Activated CD4-positive, alpha-beta T cell treated with anti-CD3 and anti-CD28 coated beads, Interleukin-2, amount 10 ng/mL, durations not matched to agents 24 days and 14 days (primary cell): Measurements from ENCODE around the gene CAPN8. TPM values are rescaled to one million over a fixed set of nuclear protein-coding genes. Genes with fewer than 3 reads are reported as not detected.

ENCODE experiments used
- DNase-seq: peaks from one replicate; pipeline ENCODE4 v3.0.0; 2022
- H3K27ac Mint-ChIP-seq: one replicate; pipeline ENCODE4 v1.8.0; 2022; ENCODE audit warnings: mild to moderate bottlenecking, mixed read lengths
- H3K27me3 Mint-ChIP-seq: one replicate; pipeline ENCODE4 v1.8.0; 2022; ENCODE audit warnings: mixed read lengths
- H3K36me3 Mint-ChIP-seq: one replicate; pipeline ENCODE4 v1.8.0; 2022; ENCODE audit warnings: low read depth, mild to moderate bottlenecking, mixed read lengths
- H3K4me1 Mint-ChIP-seq: one replicate; pipeline ENCODE4 v1.8.0; 2021; ENCODE audit warnings: mixed read lengths
- H3K4me3 Mint-ChIP-seq: one replicate; pipeline ENCODE4 v1.8.0; 2022; ENCODE audit warnings: mild to moderate bottlenecking, moderate library complexity, mixed read lengths
- H3K9me3 Mint-ChIP-seq: one replicate; pipeline ENCODE4 v1.8.0; 2021; ENCODE audit warnings: mixed read lengths
- intact Hi-C: fragments of 100-400 bp; cut with micrococcal nuclease; formaldehyde crosslinking; loops from one replicate; pipeline ENCODE4 v1.15.1; 2023
- total RNA-seq: library from RNA; stranded (reverse); gene quantifications from 2 replicates; pipeline ENCODE4 v1.2.3, GENCODE V29; 2022

The CAPN8 gene
- total RNA-seq = not detected in 2 replicates

DNA sequence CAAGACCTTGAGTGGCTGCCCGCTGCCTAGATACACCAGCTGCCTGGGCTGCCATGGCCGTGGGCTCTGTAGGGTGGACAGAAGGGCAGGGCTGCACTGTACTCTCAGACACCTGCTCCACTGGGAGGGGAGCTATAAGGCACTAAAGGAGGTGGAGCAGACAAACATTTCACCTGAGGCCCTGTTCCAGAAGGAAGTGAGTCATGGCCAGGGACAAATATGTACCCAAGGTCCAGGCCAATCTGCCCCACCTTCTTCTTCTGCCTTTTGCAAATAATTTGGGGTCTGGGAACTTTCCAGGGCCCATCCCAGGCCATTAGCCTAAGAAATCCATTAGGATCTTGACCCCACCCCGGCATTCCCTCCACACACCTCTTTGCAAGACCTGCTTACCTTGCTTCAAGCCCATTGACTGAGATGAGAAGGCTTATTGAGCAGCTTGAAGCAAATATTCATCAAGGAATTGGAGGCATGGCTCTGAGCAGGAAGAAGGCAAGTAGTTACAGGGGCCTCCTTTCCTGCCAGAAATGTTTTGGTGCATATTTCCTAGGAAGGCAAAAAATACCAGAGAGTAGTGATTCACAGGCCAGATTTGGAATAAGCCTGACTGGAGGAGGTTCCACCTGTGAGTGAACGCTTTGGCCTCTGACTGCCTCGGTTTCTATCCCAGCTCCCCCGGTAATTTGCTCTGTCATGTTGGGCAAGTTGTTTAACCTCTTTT lies at the start of gene CAPN8:
Gene CAPN8, minus strand, starts transcription at position 110 of the 721 bp plus-strand sequence. Its CDS starts 55 bp downstream, at position 55.
- Mint-ChIP-seq H3K4me3 (no peak within 1 kb of the TSS), H3K9me3 (no peaks in the 10 kb centered on the region), H3K4me1 (no peaks in the 10 kb centered on the region), H3K27me3 (peaks cover 13% of the 10 kb centered on the region), H3K36me3 (no peaks in the 10 kb centered on the region), H3K27ac (no peak within 1 kb of the TSS)
- intact Hi-C loops = no loop called here
- no peak for DNase-seq

- Mint-ChIP-seq H3K9me3 (no peaks in the 10 kb centered on the region), H3K27ac (peak overlapping the region; percentile 89), H3K36me3 (peaks cover 32% of the 10 kb centered on the region), H3K27me3 (no peaks in the 10 kb centered on the region), H3K4me1 (peaks cover 68% of the 10 kb centered on the region), H3K4me3 (peak overlapping the region; percentile 76)
- DNase-seq = peak; percentile 55
- intact Hi-C loops = loop anchor here (5.0 to 10.0 kb wide), 2 partner anchors 117 to 1000 kb away; partner anchors contain the start of genes AIDA and BROX
Observed at GRCh38 chr1:223714849-223715603, 49.5 kb upstream of the CAPN8 start.

DNA sequence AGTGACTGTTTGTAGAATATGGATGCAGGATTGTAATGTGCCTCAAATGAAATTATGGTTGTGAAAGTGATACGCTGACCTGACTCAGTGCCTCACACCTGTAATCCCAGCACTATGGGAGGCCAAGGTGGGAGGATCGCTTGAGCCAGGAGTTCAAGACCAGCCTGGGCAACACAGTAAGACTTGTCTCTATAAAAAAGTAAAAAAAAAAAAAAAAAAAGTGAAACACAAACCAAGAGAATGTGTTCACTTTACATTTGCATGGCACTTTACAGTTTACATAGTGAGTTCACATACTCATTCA lies 48.9 kb upstream of the CAPN8 start:
- Mint-ChIP-seq H3K4me3 (peak overlapping the region; percentile 96), H3K27ac (peak overlapping the region; percentile 89), H3K9me3 (no peaks in the 10 kb centered on the region), H3K27me3 (no peaks in the 10 kb centered on the region), H3K36me3 (peaks cover 26% of the 10 kb centered on the region), H3K4me1 (peaks cover 69% of the 10 kb centered on the region)
- intact Hi-C loops = loop anchor here (10.0 kb wide), 1 partner anchor 1000 kb away; the partner anchor contains the start of genes AIDA and BROX
- DNase-seq = no peak

DNA sequence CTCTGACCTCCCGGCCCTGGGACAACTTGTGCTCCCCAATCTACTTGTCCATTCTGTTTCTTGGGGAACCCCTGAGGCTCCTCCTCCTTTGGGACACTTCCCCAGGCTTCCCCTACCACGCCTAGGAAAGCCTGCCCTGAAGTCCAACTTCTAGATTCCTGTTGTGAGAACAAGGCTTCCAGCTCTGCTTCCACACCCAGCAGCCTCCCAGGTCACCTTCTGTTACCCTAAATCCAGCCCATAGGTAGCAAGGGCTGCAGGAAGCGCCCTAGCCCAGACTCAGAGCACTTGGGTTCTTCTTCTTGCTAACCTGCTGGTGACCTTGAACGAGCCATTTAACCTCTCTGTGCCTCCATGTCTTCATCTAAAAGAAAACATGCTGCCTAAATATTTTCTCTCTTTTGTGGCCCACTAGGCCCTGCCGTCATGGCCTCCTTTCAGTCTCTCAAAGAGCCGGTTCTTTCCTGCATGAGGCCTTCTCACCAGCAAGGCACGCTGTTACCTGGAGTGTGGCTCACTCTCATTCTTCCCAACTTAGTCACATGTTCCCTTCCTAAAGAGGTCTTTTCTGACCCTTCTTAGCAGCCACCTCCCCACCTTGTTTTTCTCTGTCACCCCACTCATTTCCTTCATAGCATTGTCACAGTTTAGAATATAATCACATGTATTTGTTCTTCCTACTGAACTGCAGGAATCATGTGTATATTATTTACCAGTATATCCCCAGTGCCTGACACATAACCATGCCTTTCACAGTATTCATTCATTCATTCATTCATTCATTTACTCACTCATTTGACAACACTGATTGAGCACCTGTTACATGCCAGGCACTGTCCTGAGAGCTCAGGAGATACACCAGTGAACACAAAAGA lies 48.3 kb upstream of the CAPN8 start:
- peaks cover 20% of the 10 kb centered on the region for H3K36me3 Mint-ChIP-seq
- H3K4me3 Mint-ChIP-seq = peak overlapping the region; percentile 96
- peaks cover 2% of the 10 kb centered on the region for H3K27me3 Mint-ChIP-seq
- intact Hi-C loops = loop anchor here (10.0 kb wide), 1 partner anchor 999 kb away; the partner anchor contains the start of genes AIDA and BROX
- peak overlapping the region; percentile 87 for H3K27ac Mint-ChIP-seq
- H3K4me1 Mint-ChIP-seq = peaks cover 68% of the 10 kb centered on the region
- DNase-seq = peak; percentile 74
- H3K9me3 Mint-ChIP-seq = no peaks in the 10 kb centered on the region

- intact Hi-C loops = loop anchor here (1.0 to 10.0 kb wide), 3 partner anchors 10 to 998 kb away; partner anchors contain the start of genes AIDA and BROX
- peak; percentile 83 for DNase-seq
- Mint-ChIP-seq H3K4me3 (peak overlapping the region; percentile 96), H3K36me3 (peaks cover 13% of the 10 kb centered on the region), H3K27me3 (peaks cover 6% of the 10 kb centered on the region), H3K4me1 (peaks cover 65% of the 10 kb centered on the region), H3K9me3 (no peaks in the 10 kb centered on the region), H3K27ac (peak overlapping the region; percentile 87)
Observed at GRCh38 chr1:223712850-223713474, 47.5 kb upstream of the CAPN8 start.

- intact Hi-C loops = loop anchor here (1.0 to 10.0 kb wide), 3 partner anchors 9 to 998 kb away; partner anchors contain the start of genes AIDA and BROX
- Mint-ChIP-seq H3K4me1 (peaks cover 66% of the 10 kb centered on the region), H3K9me3 (no peaks in the 10 kb centered on the region), H3K27ac (peak within 1 kb of the TSS; percentile 87), H3K4me3 (peak within 1 kb of the TSS; percentile 96), H3K27me3 (peaks cover 7% of the 10 kb centered on the region), H3K36me3 (peaks cover 12% of the 10 kb centered on the region)
- DNase-seq = peak; percentile 90
Observed at GRCh38 chr1:223712194-223712849, 46.8 kb upstream of the CAPN8 start, which contains the start of gene CAPN2. Gene CAPN2, plus strand, starts transcription at chr1:223712539. Its CDS starts 102 bp downstream, at chr1:223712641.

GRCh38 chr1:223711747-223712193 lies 46.3 kb upstream of the CAPN8 start:
- Mint-ChIP-seq H3K9me3 (no peaks in the 10 kb centered on the region), H3K36me3 (peaks cover 8% of the 10 kb centered on the region), H3K27ac (peak overlapping the region; percentile 49), H3K4me1 (peaks cover 64% of the 10 kb centered on the region), H3K4me3 (peak overlapping the region; percentile 60), H3K27me3 (peaks cover 7% of the 10 kb centered on the region)
- DNase-seq = no peak
- intact Hi-C loops = loop anchor here (1.0 to 10.0 kb wide), 3 partner anchors 8 to 997 kb away; partner anchors contain the start of genes AIDA and BROX

GRCh38 chr1:223711173-223711572 lies 45.7 kb upstream of the CAPN8 start:
- peaks cover 7% of the 10 kb centered on the region for H3K27me3 Mint-ChIP-seq
- H3K4me3 Mint-ChIP-seq = no peak overlapping the region
- peaks cover 8% of the 10 kb centered on the region for H3K36me3 Mint-ChIP-seq
- H3K27ac Mint-ChIP-seq = peak overlapping the region; percentile 17
- intact Hi-C loops = loop anchor here (10.0 kb wide), 1 partner anchor 996 kb away; the partner anchor contains the start of genes AIDA and BROX
- DNase-seq = no peak
- H3K4me1 Mint-ChIP-seq = peaks cover 61% of the 10 kb centered on the region
- no peaks in the 10 kb centered on the region for H3K9me3 Mint-ChIP-seq

GRCh38 chr1:223710179-223711133 lies 45.0 kb upstream of the CAPN8 start:
- intact Hi-C loops = loop anchor here (10.0 kb wide), 1 partner anchor 996 kb away; the partner anchor contains the start of genes AIDA and BROX
- Mint-ChIP-seq H3K4me1 (peaks cover 54% of the 10 kb centered on the region), H3K36me3 (peaks cover 8% of the 10 kb centered on the region), H3K9me3 (no peaks in the 10 kb centered on the region), H3K4me3 (no peak overlapping the region), H3K27me3 (peaks cover 7% of the 10 kb centered on the region), H3K27ac (no peak overlapping the region)
- no peak for DNase-seq

DNA sequence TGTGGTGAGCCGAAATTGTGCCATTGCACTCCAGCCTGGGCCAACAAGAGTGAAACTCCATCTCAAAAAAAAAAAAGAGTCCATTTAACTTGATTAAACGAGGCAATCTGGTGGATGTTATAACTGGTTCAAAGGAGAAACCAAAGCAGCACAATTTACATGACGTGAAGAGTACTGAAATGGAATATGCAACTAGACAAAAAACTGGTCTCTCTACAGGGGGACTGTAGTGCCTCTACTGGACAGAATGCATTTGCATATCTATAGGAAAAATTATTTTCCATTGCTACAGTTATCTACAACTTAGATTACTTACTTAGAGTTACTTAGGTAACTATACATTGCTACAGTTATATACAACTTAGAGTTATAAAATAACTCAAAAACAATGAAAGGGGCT lies 44.1 kb upstream of the CAPN8 start:
- Mint-ChIP-seq H3K36me3 (peaks cover 3% of the 10 kb centered on the region), H3K27me3 (peaks cover 10% of the 10 kb centered on the region), H3K27ac (no peak overlapping the region), H3K4me1 (peaks cover 52% of the 10 kb centered on the region), H3K9me3 (no peaks in the 10 kb centered on the region), H3K4me3 (no peak overlapping the region)
- intact Hi-C loops = loop anchor here (10.0 kb wide), 2 partner anchors 475 to 725 kb away; partner anchors contain the start of genes DEGS1 and WDR26
- DNase-seq = no peak

GRCh38 chr1:223708651-223709268 lies 43.3 kb upstream of the CAPN8 start:
- peaks cover under 1% of the 10 kb centered on the region for H3K36me3 Mint-ChIP-seq
- H3K4me1 Mint-ChIP-seq = peaks cover 48% of the 10 kb centered on the region
- no peak overlapping the region for H3K27ac Mint-ChIP-seq
- no peak overlapping the region for H3K4me3 Mint-ChIP-seq
- no peaks in the 10 kb centered on the region for H3K9me3 Mint-ChIP-seq
- no peak for DNase-seq
- intact Hi-C loops = loop anchor here (10.0 kb wide), 2 partner anchors 476 to 726 kb away; partner anchors contain the start of genes DEGS1 and WDR26
- peaks cover 10% of the 10 kb centered on the region for H3K27me3 Mint-ChIP-seq
